ENCODE results near the gene SNED1.

SNED1 gene

GRCh38 chr2:241033336-241033987 is 35.0 kb downstream of the SNED1 start:
- TF ChIP-seq CTCF (IDR thresholded peaks at IDR 0.05; ENCODE audit: control insufficient read depth, insufficient read depth, low read depth, low read length, missing control alignments): no peak
- no peak for DNase-seq (ENCODE audit: low read depth)
- no peak overlapping the region for H3K4me3 ChIP-seq (ENCODE audit: control insufficient read depth, low read depth, low read length)

- no peak overlapping the region for H3K4me3 ChIP-seq (ENCODE audit: control insufficient read depth, low read depth, low read length)
- no peak for DNase-seq (ENCODE audit: low read depth)
- TF ChIP-seq CTCF (IDR thresholded peaks at IDR 0.05; ENCODE audit: control insufficient read depth, insufficient read depth, low read depth, low read length, missing control alignments): no peak
Observed at GRCh38 chr2:241033994-241034393, 35.6 kb downstream of the SNED1 start.

DNA sequence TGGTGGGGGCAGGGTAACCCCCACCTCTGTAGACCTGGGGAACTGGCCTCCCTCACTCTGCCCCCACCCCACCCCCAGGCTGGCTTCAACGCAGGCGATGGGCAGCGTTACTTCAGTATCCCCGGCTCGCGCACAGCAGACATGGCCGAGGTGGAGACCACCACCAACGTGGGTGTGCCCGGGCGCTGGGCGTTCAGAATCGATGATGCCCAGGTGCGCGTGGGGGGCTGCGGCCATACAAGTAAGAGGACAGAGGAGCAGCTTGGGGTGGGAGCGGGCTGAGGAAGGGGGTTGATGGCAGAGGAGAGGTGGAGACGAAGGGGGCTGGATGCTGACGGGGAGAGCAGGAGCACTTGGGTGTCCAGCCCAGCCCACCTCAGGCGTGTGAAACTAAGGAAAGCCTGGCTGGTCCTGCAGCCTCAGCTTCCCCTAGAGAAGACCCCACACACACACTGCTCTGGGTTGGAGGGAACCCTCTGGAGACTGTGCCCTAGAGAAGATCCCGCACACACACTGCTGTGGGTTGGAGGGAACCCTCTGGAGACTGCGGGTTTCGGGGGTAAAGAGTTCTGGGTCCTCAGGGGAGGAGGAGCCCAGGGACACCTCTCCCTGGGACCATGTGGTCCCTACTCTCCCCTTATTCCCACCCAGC is 36.2 kb downstream of the SNED1 start:
- no peak for TF ChIP-seq CTCF (IDR thresholded peaks at IDR 0.05; ENCODE audit: control insufficient read depth, insufficient read depth, low read depth, low read length, missing control alignments)
- no peak for DNase-seq (ENCODE audit: low read depth)

GRCh38 chr2:241035142-241035817 is 36.9 kb downstream of the SNED1 start:
- no peak for TF ChIP-seq CTCF (IDR thresholded peaks at IDR 0.05; ENCODE audit: control insufficient read depth, insufficient read depth, low read depth, low read length, missing control alignments)
- DNase-seq (ENCODE audit: low read depth): no peak
- H3K4me3 ChIP-seq (ENCODE audit: control insufficient read depth, low read depth, low read length): no peak overlapping the region

More for the DNA sequence above, 36.2 kb downstream of the SNED1 start:
- H3K4me3 ChIP-seq (ENCODE audit: control insufficient read depth, low read depth, low read length): no peak overlapping the region

DNA sequence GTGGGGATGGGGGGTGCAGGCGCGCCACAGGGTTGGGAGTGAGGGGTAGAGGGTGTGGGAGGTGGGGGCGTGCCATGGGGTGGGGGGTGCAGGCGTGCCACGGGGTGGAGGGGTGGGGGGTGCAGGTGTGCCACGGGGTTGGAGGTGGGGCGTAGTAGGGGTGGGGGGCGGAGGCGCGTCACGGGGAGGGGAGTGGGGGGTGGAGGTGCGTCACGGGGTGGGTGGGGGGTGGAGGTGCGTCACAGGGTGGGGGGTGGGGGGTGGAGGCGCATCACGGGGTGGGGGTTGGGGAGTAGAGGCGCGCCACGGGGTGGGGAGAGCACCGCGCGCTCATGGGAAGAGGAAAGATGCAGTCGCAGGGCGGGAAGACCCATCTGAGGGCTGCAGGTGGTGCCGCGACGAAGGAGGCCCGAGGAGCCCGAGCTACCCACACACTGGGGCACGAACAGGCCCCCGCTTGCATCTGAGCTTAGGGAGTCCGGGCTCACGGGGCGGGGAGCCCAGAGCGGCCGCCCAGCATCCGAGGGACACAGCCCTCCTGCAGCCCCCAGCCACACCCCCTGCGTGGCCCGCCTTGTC is 37.5 kb downstream of the SNED1 start:
- no peak for DNase-seq (ENCODE audit: low read depth)
- H3K4me3 ChIP-seq (ENCODE audit: control insufficient read depth, low read depth, low read length): no peak overlapping the region
- no peak for TF ChIP-seq CTCF (IDR thresholded peaks at IDR 0.05; ENCODE audit: control insufficient read depth, insufficient read depth, low read depth, low read length, missing control alignments)

DNA sequence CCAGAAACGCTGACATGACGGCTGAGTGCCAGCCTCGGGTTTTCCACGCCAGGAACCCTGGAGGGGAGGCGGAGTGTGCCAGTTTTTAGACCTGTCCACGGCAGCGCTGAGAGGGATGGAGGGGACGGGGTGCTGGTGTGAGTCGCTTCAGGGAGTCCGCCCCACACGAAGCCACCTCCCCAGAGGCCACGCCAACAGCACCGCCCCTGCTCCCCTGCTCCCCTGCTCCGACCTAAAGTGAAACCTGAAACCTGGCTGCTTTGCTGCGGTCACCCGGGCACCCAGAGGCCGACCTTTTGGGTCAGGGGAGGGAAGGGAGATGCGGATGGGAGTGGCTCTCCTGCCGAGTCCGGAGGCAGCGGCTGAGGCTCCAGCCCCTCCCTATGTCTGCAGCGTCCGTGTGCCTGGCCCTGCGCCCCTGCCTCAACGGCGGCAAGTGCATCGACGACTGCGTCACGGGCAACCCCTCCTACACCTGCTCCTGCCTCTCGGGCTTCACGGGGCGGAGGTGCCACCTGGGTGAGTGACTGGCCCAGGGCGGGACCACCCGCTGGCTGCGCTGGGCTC is 38.1 kb downstream of the SNED1 start:
- no peak for TF ChIP-seq CTCF (IDR thresholded peaks at IDR 0.05; ENCODE audit: control insufficient read depth, insufficient read depth, low read depth, low read length, missing control alignments)
- DNase-seq (ENCODE audit: low read depth): no peak
- H3K4me3 ChIP-seq (ENCODE audit: control insufficient read depth, low read depth, low read length): no peak overlapping the region

Measured in AG09309 (cell line).